NCI-H526 (cell line): ENCODE measurements around the gene PSMA1.
A peak's percentile ranks its signal among the peaks of the same experiment; 100 is the strongest.

ENCODE experiments used
- DNase-seq, 2 experiments: peaks; one replicate each; lab custom pipeline; 2025; lab: John Stamatoyannopoulos, UW

The PSMA1 gene

DNA sequence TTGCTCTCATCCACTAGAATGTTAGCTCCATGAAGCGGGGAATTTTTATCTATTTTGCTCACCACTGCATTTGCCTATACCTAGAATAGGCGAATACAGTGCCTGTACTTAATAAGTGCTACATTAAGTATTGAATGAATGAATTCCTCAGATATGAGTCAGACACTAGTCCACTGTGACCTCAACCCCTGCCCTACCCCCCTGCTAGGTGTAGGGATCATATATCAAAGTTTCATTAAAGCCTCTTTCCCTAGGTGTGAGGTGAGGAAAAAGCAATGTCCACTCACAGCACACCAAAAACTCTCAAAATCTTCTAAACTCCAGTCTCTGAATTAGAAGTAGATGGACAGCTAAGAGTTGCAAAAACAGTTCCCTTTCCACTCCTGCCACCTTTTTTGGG is 9.8 kb upstream of the PSMA1 start:
- no peak for DNase-seq

DNA sequence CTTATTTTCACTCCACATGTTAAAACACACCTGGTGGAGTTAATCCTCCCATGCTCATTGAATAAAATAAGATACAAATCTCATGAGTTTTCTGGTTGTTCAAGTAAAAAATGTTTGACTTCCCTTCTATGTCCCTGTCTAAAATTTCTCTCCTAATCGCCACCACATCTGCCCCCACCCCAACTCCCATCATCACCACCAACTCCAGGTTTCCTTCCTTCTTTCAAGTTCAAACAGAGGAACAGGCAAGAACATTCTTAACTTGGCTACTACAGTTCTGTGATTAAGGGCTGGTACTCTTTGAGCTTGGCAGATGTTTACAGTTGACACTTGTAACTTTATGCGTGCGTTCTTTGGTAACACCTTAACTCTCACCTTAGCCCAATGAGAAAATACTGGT is 9.1 kb upstream of the PSMA1 start:
- no peak for DNase-seq

DNA sequence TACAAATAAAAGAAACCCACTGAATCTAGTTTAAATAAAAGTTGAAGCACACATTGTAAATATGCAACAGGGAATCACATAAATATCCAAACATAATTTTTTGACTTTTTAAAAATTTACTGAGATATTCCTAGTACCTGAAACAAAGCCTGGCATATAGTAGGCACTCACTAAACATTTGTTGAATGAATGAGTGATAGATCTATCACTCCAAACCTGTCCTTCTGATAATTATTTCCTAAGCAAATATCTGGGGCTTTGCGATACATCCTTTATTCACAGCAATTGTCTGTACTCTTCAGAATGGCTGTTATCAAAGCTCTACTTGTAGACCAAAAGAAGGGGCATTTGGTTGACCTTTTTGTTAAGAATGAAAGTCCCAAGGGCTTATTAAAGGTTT is 2.6 kb upstream of the PSMA1 start:
- DNase-seq, result no peak

DNA sequence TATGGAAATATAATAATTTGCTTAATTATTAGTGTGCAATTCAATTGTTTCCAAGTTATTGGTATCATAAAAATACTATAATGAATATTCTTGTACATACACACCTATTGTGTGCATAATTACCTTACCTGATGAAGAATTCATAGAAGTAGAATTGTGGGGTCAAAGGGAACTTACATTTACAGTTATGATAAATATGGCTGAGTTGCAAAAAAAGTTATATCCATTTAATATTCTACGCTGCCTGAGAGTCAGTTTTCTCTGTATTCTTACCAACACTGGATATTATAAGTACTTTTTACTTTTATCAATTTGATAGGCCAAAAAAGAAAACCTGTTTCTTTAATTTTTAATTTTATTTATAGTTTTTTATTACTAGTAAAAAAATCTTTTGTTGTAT is 2.1 kb upstream of the PSMA1 start:
- DNase-seq, result no peak

DNA sequence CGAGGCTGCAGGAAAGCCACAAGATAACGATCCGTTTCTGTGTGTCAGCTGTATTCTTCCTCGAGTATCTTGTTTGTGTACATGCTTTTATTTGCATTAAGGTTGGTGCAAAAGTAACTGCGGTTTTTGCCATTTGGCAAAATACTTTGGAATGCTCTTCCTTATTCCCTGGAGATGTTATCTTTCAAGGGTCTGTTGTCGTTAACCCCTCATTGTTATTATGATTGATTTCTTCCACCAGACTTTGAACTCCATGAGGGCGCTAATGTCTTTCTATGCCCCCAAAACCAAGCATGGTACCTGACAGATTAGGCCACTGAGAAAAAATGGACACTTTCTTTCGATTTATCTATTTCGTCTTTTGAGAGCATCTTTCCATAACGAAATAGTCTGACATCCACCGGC is 563 bp upstream of the PSMA1 start:
- DNase-seq, result no peak

DNA sequence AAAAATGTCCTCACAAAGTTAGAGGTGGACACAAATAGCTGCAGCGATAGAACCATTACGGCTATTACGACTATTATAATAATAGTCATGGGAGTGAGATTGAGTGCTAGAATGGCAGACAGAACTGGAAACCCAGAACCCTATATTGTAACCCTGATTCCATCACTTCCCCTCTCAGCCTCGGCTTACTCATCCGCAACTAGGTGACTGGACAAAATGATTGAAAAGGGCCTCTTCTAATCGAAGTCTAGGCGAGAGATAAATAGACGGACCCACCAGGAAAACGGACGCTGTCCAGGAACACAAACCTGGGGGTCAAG is 629 bp downstream of the PSMA1 start:
- peak in 1 of 2 experiments; percentile 43 for DNase-seq

DNA sequence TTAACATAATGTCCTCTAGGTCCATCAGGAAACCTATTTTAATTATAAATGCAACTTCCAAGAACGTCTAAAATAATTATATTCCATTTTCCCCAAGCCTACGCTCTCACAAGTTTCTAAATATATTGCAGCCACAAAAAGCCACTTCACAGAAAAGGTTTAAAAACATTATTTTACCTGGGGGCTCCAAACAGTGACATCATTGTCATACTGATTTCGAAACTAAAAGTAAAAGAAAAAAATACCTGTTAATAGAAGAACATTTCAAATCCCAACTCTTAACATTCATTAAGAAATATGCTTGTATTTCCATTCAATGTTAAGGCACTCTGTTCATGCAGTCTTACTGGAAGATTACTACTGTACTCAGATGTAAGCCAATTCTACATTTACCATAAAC is 1.4 kb downstream of the PSMA1 start:
- no peak for DNase-seq

DNA sequence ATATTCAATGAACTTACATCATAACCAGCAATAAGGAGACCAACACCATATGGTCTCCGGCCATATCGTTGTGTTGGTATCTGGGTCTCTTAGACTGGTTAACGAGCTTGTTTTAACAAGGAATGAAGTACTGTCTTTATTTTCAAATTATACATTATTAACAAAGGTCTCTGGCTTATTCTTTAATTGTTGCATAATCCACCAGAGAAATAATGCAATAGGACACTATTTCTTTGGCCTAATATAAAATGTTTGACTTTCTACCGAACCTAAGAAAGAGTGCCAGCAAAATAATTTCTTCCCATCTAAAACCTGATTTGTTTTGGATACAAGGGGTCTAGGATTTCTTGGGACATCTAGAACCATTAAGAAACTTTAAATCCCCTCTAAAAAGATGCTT is 6.4 kb downstream of the PSMA1 start:
- no peak for DNase-seq

DNA sequence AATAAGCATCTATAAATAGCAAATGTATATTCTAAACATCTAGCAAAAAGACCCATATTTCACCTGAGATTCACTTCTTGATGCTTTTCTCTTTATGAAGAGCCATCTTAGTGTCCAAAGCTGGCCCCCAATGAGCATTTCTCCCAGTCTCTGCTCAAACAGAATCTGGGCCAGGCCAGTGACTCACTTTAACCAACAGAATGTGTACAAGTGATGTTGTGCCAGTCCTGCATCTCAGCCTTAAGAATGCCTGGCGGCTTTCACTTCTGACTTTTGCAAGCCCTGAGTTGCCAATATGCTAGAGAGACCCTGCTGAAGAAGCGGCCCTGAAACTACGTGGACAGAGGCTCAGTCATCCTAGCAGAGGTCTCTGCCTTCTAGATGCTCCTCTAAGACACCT is 13.7 kb downstream of the PSMA1 start:
- no peak for DNase-seq

DNA sequence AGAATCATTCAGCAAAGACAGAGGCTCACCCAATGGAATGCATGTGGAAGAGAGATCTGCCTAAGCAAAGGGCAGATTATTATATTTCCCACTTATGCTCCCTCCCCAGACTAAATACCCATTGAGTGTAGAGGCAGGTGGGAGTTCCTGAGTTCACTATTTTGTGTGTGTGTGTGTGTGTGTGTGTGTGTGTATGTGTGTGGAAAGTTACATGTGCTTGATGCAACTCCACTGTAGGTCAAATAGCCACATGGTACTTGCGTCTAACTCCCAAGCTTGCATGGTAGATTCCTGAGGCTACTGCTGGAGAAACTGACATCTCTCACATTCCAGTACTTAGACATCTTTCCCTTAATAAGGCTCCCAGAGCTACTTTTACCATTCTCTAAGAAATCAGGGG is 17.2 kb downstream of the PSMA1 start:
- DNase-seq, result no peak

DNA sequence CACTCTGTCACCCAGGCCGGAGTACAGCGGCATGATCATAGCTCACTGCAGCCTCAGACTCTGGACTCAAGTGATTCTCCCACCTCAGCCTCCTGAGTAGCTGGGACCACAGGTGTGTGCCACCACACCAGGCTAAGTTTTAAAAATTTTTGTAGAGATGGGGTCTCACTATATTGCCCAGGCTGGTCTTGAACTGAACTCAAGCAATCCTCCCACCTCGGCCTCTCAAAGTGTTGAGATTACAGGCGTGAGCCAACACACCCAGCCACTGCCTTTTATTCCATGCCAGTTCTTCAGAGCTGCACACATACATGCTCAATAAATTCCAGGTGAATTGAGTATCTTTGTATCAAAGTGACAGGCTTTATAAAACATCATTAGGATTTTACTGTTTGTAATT is 18.1 kb downstream of the PSMA1 start:
- DNase-seq, result no peak

DNA sequence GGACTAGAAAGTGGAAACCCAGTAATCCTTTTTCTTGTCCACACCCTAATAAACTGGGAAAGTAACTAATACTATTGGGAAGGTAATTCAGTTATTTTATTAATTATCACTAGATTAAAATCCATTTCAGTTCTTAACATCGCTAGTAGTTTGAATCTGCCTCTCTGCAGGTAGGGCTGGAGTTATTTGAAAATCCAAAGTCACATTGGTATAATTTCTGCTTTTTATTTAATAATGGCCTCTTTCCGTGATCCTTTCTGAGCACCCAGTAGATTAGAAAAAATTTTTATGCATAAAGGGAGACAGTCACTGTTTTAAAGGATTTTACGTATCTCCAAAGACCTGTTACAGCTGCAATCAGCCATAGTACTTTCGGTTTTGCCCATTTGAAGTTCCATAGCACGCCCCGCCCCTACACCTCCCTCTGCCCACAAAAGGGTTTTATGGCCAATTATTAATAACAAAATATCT is 20.0 kb downstream of the PSMA1 start:
- DNase-seq, result peak; percentile 27 to 60

DNA sequence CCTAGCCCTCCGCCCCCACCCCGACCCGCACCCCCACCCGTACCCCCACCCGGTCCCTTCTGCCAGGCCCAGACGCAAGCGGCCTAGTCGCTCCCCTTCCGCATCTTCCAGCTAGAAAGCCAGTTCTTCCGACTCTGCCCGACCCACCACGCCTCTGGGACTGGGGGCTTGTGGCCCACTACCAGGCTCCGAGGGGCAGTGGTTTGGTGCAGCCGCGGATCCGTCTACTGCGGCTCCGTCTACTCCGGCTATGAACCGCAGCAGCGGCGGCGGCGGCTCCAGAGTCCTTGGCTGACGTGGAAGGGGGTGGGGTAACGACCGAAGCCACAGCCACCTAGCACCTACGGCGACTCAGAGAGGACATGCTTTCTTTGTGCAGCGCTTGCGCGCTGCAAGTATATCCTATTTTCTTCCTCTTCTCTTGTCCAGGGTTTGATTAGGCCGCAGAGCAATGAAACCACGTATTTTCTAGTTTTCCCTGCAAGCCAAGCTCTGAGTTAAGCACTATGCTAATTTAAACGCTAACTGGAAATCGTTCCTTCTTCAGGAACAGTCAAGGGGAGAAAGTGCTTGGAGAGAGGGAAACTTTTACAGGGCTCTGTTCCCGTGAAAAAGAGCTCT is 20.5 kb downstream of the PSMA1 start, which contains the start of gene COPB1:
Gene COPB1, minus strand, starts transcription at position 252 of the 621 bp plus-strand sequence. CDS start 883 bp downstream, outside the sequence.
- DNase-seq, result peak; percentile 90 to 96

DNA sequence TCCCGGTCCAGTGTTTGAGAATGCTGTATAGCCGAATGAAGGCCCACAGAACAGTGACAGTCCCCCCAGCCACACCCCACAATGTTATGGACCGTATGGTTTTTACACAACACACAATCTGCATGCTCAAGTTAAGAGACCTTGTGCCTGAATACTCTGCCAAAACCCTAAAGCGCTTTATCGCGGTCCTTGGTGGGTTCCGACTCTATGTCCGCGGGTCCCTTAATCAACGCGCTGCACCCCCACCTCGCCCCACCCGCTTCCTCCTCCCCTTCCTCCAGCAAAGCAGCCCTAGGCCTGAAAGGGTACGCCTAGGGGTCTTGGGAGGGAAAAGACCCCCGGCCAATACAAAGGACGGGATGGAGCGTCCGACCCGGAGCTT is 21.0 kb downstream of the PSMA1 start:
- DNase-seq, result peak; percentile 13 to 51

DNA sequence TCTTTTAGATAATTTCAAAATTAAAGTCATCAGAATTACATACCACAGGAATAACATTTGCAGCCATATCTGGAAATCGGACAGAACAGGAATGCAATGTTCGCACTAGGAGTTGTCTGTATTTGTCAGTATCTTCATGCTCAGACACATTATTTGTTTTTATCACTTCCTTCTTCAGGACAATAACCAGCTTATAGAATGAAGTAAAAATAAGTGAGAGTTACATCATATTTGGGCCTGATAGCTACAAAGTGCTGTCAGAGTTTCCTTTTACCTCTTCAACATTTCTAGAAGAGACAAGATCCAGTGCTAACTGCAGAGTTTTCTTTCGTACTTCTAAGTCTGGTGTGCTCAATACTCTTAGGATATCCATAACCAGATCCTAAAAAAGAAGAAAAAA is 39.5 kb downstream of the PSMA1 start:
- no peak for DNase-seq

DNA sequence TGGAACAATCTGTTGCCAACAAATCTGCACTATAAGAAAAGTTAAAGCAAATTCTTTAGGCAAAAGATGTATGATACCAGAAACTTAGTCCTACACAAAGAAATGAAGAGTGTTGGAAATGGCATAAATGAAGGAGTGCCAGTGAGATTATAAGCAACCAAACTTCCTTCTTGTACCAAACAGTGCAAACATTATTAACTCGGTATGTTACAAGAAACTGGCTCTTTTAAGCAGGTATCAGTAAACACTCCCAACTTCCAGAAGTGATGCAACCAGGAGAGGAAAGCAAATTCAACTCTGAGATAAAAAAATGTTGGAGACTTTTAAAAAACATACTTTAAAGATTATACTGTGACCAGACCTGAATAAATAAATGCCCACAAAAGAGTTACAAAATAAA is 49.1 kb downstream of the PSMA1 start:
- DNase-seq, result no peak

DNA sequence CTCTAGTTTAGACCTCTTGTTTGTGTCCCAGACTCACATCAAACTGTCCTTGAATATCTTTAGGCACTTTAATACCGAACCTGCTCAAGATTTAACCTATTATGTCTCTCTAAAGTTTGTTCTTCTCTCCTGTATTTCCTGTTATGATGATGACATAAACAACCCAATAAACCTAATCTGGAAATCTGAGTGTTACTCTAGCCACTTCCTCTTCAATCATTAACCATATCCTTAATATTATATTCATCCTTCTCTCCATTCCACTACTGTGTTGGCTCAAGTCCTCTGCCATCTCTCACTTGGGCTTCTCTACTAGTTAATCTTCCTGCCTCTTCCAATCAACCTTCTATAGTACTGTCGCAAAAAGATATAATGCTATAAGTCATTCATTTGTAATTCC is 56.6 kb downstream of the PSMA1 start:
- no peak for DNase-seq

DNA sequence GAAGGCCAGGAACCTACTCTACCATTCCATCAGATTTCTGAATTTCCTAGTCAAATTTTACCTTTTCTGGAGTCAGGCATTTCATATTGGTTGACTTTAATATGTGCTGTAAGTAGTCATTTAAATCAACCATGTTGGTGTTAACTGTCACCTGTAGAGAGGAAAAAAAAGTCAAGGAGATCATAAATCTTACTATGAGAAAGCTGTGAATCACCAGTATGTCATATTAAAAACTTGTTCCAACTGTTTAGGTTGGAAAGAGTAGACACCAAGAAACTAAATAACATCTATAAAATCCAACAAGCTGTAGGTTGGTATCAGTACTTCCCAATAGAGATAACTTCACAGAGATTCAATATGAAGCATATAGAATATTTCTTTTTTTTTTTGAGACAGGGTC is 60.0 kb downstream of the PSMA1 start:
- DNase-seq, result no peak

DNA sequence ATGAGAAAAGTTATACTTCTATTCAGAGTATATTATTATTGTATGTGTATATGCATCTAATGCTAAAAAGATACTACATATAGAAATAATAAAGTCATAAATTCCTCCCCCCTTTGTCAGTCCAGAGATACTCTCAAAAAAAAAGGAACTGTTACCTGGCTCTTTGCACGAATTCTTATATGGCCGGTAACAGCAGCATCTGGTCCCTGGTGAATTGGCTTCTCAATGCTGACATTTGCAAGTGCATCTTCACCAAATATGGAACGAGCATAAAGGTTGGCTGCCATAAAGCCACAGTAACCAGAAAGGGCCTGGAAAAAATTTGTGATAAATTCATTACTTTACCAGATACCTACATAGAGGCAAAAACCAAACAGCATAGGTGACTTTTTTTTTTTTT is 61.8 kb downstream of the PSMA1 start:
- no peak for DNase-seq

DNA sequence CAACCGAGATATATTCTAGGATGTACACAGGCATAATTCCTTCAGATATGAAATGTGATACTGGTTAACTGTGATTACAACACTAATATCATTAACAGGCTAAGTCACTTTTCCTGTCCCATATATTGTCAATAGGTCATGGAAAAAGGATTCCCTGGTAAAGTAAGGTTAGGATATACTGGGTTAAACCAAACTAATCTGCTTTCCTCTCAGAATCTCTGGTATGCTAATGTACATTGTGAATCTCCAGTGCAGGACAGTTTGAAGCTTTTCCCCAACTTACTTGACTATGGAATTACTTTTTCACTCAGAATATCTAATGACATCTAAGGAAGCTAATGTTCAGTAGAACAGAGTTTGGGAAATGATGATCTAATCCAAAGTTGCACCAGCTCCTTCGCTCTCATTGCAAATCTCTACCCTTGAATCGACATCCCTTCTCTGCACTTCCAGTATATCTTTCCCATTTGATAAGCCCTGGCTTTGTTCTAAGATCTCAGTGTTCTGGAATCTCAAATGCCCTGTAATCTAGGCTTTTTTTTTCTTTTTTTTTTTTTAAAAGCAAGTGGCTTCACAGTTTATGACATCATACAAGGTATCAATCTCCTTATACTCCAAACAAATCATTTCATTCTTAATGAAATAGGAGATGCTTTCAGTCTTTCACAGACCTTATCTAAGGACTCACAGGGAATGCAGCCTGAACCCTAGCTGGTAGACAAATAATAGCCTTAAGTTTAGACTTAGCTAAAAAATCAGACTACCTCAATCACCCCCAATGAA is 64.3 kb downstream of the PSMA1 start:
- no peak for DNase-seq
